Gastroesophageal sphincter (tissue), 4 donors: ENCODE results near the gene LGI2. TPM values are rescaled to one million over a fixed set of nuclear protein-coding genes. Genes with fewer than 3 reads are reported as not detected.

ENCODE experiments used
- ATAC-seq: fragments of 150-250 bp; one replicate; pipeline ENCODE4 v1.9.1; 2016; ENCODE audit warnings: mild to moderate bottlenecking, moderate library complexity
- H3K27ac ChIP-seq, 4 donors: fragments of 200-600 bp; sonication (generic) in 3 of 4; 1 replicate in 3 of 4; 2 replicates in 1 of 4; pipeline ENCODE4 v1.5.1; 2016 to 2019
- H3K27me3 ChIP-seq: fragments of 200-600 bp; sonication (generic); one replicate; pipeline ENCODE4 v1.5.1; 2019
- H3K36me3 ChIP-seq, 2 donors: fragments of 200-600 bp; sonication (generic); one replicate each; pipeline ENCODE4 v1.5.1; 2019; ENCODE audit warnings: control low read depth in 1 of 2
- H3K4me1 ChIP-seq, 3 donors: fragments of 200-600 bp; sonication (generic); 1 replicate in 2 of 3; 2 replicates in 1 of 3; pipeline ENCODE4 v1.5.1; 2016 to 2019; ENCODE audit warnings: control low read depth in 2 of 3
- H3K4me3 ChIP-seq, 2 donors: fragments of 200-600 bp; sonication (generic); one replicate each; pipeline ENCODE4 v1.5.1; 2019; ENCODE audit warnings: mild to moderate bottlenecking in 1 of 2, moderate library complexity in 1 of 2
- H3K9me3 ChIP-seq, 3 donors: fragments of 200-600 bp; sonication (generic); one replicate each; pipeline ENCODE4 v1.5.1; 2017 to 2019; ENCODE audit warnings: control low read depth in 2 of 3
- EP300 ChIP-seq: sonication (generic); formaldehyde crosslinking; IDR thresholded peaks from one replicate; pipeline ENCODE4 v1.6.1; 2017; ENCODE audit warnings: antibody characterized with exemption, mild to moderate bottlenecking
- POLR2A ChIP-seq, 2 donors: fragments of 450-650 bp; IDR thresholded peaks; one replicate each; pipeline ENCODE4 v1.6.1; 2017; ENCODE audit warnings: antibody characterized with exemption in 2 of 2, mild to moderate bottlenecking in 2 of 2, moderate library complexity in 1 of 2
- POLR2AphosphoS5 ChIP-seq: sonication (generic); formaldehyde crosslinking; IDR thresholded peaks from one replicate; pipeline ENCODE4 v1.6.1; 2017; ENCODE audit warnings: antibody characterized with exemption
- WGBS, 2 donors: methylation state at CpG; one replicate each; pipeline ENCODE4 v1.1.5; 2018; ENCODE audit warnings: low coverage in 1 of 2; 5-methylcytosine and 5-hydroxymethylcytosine counted together
- total RNA-seq, 4 donors: library from RNA; depleted of rRNA; stranded (reverse); fragments of >200 nt; gene quantifications; one replicate each; pipeline ENCODE4 v1.1.0, GENCODE V29; 2016
- TF ChIP-seq, protein P1 (sequence below), 4 experiments: fragments of 200-600 bp in 2 of 4; fragments of 450-650 bp in 2 of 4; sonication (generic) in 1 of 4; IDR thresholded peaks; one replicate each; pipeline ENCODE4 v1.5.1; 2017 to 2019; ENCODE audit warnings: antibody characterized with exemption in 4 of 4, mild to moderate bottlenecking in 2 of 4, moderate library complexity in 2 of 4

Gene LGI2
- total RNA-seq, 4 donors from 2014 or later: 3.2 to 23.0 (median 11.9) TPM

DNA sequence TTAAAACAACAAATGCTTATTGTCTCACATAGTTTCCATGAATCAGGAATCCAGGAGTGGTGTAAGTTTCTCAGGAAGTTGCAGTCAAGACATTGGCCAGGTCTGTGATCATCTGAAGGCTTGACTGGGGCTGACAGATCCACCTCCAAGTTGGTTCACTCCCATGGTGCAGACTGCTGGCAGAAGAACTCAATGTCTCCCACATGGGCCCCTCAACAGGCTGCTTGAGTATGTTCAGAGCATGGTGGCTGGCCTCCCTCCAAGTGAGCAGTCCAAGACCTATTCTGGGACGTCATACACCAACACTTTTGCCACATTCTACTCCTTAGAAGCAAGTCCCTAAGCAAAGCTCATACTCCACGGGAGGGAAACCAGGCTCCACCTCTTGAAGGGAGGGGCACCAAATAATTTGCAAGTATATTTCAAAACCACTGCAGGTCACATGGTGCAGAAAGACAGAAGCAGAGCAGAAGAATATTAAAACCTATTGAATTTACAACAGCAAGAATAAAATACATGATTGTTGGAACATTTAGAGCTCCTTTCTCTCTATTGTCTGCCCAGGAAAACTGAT is 35.3 kb downstream of the LGI2 start:
- no peak overlapping the region for H3K4me3 ChIP-seq
- H3K27ac ChIP-seq: peak overlapping the region in 2 of 4 donors; percentile 5 to 74
- H3K9me3 ChIP-seq: peaks cover 0 to 12% (median 0%) of the 10 kb centered on the region in 3 donors
- no peak for ATAC-seq
- 11 to 29% methylated on average over 1 to 2 of the region's 2 CpGs for WGBS, 2 donors
- peaks cover 8 to 83% (median 16%) of the 10 kb centered on the region in 3 donors for H3K4me1 ChIP-seq
- TF ChIP-seq, protein P1, sequence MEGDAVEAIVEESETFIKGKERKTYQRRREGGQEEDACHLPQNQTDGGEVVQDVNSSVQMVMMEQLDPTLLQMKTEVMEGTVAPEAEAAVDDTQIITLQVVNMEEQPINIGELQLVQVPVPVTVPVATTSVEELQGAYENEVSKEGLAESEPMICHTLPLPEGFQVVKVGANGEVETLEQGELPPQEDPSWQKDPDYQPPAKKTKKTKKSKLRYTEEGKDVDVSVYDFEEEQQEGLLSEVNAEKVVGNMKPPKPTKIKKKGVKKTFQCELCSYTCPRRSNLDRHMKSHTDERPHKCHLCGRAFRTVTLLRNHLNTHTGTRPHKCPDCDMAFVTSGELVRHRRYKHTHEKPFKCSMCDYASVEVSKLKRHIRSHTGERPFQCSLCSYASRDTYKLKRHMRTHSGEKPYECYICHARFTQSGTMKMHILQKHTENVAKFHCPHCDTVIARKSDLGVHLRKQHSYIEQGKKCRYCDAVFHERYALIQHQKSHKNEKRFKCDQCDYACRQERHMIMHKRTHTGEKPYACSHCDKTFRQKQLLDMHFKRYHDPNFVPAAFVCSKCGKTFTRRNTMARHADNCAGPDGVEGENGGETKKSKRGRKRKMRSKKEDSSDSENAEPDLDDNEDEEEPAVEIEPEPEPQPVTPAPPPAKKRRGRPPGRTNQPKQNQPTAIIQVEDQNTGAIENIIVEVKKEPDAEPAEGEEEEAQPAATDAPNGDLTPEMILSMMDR (IDR thresholded peaks at IDR 0.05): no peak
- no peak for TF ChIP-seq EP300
- no peak for TF ChIP-seq POLR2A (IDR thresholded peaks at IDR 0.05)
- no peak for TF ChIP-seq POLR2AphosphoS5
- no peaks in the 10 kb centered on the region for H3K36me3 ChIP-seq
- no peaks in the 10 kb centered on the region for H3K27me3 ChIP-seq

DNA sequence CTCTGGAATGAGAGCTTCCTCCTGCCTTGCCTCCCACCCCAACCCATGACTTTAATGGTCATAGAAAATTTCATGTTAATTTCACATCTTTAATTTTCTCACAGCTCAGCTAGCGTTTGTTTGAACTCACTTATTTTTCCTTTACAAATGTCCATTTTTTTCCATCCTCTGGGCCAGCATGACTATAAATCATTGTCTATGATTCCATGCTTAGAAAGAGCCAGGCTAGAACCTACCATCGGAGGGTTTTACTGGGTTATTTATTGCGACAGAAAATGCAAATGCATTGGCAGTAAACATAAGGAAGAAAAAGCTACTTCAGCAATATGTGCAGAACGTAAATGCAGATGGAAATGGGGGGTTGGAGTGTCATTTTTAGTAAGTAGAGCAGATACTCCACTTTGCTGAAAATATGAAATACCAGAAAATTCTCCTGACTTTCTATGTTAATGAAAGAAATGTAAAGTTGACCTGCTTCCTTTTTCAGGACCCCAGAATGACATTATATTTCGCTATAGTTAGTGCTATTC is 37.1 kb downstream of the LGI2 start:
- no peak for ATAC-seq
- TF ChIP-seq, protein P1 (IDR thresholded peaks at IDR 0.05): no peak
- TF ChIP-seq EP300 (no peak), POLR2A (IDR thresholded peaks at IDR 0.05) (no peak), POLR2AphosphoS5 (no peak)
- peaks cover 0 to 65% (median under 1%) of the 10 kb centered on the region in 3 donors for H3K4me1 ChIP-seq
- peak overlapping the region in 3 of 4 donors; percentile 0 to 32 (median 20) for H3K27ac ChIP-seq
- H3K4me3 ChIP-seq: no peak overlapping the region
- no peaks in the 10 kb centered on the region for H3K36me3 ChIP-seq
- H3K27me3 ChIP-seq: no peaks in the 10 kb centered on the region
- peaks cover 0 to 13% (median 0%) of the 10 kb centered on the region in 3 donors for H3K9me3 ChIP-seq
- WGBS, 2 donors: 22 to 27% methylated on average over 5 of the region's 5 CpGs

DNA sequence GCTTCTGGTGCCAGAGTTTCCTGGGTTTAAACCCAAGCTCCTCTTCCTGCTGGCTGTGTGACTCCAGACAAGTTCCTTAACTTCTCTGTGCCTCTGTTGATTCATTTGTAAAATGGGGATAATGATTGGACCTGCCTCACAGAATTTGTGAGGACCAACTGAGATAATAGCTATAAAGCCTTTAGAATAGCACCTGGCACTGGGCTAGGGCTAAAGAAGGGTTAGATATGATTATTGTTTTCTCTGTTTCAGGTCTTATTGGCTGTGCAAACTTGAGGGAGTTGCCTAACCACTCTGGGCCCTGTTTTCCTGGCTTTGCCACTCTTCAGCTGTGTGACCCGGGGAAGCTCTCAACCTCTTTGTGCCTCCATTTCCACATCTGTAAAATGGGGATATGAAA is 37.8 kb downstream of the LGI2 start:
- Histone ChIP-seq H3K4me3 (no peak overlapping the region), H3K27ac (peak overlapping the region in 1 of 4 donors; percentile 32), H3K9me3 (peaks cover 0 to 13% (median 0%) of the 10 kb centered on the region in 3 donors), H3K4me1 (peaks cover 0 to 59% (median 0%) of the 10 kb centered on the region in 3 donors), H3K27me3 (no peaks in the 10 kb centered on the region), H3K36me3 (no peaks in the 10 kb centered on the region)
- ATAC-seq: no peak
- 80% methylated on average over 1 of the region's 1 CpG; no CpG with 5 or more reads in 1 of the 2 donors for WGBS, 2 donors
- TF ChIP-seq POLR2AphosphoS5: no peak
- no peak for TF ChIP-seq POLR2A (IDR thresholded peaks at IDR 0.05)
- TF ChIP-seq, protein P1 (IDR thresholded peaks at IDR 0.05): no peak
- TF ChIP-seq EP300: no peak

DNA sequence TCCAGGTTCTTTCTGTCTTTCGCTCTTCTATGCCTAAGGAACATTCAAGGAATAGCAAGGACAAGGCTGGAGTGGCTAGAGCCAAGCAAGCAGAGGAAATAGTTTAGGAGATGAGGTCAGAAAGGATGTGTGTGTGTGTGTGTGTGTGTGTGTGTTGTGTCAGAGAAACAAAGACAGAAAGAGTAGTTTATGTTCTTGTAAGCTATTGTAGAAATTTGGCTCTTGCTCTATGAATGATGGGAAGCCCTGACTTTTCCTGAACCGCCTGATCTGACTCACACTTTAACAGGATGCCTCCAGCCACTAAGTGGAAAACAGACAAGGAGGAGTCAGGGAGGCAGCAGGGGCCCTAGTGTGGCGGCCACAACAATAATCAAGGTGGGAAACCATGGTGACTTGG is 39.7 kb downstream of the LGI2 start:
- WGBS, 2 donors: 42 to 59% methylated on average over 2 to 3 of the region's 3 CpGs
- TF ChIP-seq POLR2AphosphoS5 (peak; percentile 65), POLR2A (IDR thresholded peaks at IDR 0.05) (no peak)
- TF ChIP-seq, protein P1 (IDR thresholded peaks at IDR 0.05): no peak
- H3K27me3 ChIP-seq: no peaks in the 10 kb centered on the region
- H3K9me3 ChIP-seq: peaks cover 0 to 13% (median 0%) of the 10 kb centered on the region in 3 donors
- no peak overlapping the region for H3K4me3 ChIP-seq
- ATAC-seq: peak; percentile 76
- H3K4me1 ChIP-seq: peaks cover 0 to 39% (median 0%) of the 10 kb centered on the region in 3 donors
- no peaks in the 10 kb centered on the region for H3K36me3 ChIP-seq
- peak overlapping the region in 3 of 4 donors; percentile 32 to 84 (median 59) for H3K27ac ChIP-seq

DNA sequence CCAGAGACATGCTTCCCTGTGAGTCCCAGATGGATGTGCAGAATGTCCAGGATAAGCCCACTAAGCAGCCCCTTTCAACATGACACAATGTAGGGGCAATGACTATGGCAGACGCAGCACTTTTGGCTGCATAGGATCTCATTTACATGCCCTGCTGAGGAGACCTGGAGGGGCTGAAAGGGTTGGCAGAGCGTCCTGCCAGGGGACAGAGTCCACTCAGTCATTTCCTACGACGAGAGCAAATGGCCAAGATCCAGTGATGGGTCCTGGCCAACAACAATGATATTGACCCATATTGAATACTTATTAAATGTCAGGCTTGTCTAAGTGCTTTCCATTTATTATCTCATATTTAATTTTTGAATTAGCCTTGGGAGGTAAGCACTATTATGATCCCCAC is 41.4 kb downstream of the LGI2 start:
- H3K4me3 ChIP-seq: no peak overlapping the region
- WGBS, 2 donors: 72% methylated on average over 4 of the region's 4 CpGs; no CpG with 5 or more reads in 1 of the 2 donors
- no peaks in the 10 kb centered on the region for H3K36me3 ChIP-seq
- H3K27me3 ChIP-seq: no peaks in the 10 kb centered on the region
- peaks cover 0 to 29% (median 0%) of the 10 kb centered on the region in 3 donors for H3K4me1 ChIP-seq
- peaks cover 0 to 7% (median 0%) of the 10 kb centered on the region in 3 donors for H3K9me3 ChIP-seq
- no peak for TF ChIP-seq POLR2AphosphoS5
- no peak overlapping the region for H3K27ac ChIP-seq
- ATAC-seq: no peak
